ENCODE data around the gene BTG2. TPM values are rescaled to one million over a fixed set of nuclear protein-coding genes. Genes with fewer than 3 reads are reported as not detected.
A peak's percentile ranks its signal among the peaks of the same experiment; 100 is the strongest.

The BTG2 gene
- total RNA-seq, 1 donor: 470 TPM

DNA sequence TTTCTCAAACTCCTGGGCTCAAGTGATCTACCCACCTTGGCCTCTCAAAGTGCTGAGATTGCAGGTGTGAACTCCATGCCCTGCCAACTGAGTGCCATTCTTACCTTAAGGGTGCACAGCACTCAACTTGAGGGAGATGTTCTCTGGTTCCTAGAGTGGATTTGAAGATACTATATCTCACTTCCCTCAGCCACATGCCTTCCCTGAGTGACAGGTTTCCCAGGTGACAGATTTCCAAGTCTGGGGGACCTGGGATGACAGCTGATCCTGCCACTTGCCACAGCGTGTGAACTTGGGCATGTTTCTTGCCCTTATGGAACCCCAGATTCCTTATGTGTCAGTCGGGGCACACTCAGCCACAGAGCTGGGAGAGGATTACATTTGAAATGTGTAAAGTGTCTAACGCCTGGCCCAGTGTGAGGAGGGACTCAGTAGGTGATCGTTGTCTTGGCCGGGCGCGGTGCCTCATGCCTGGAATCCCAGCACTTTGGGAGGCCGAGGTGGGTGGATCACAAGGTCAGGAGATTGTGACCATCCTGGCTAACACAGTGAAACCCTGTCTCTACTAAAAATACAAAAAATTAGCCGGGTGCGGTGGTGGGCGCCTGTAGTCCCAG, 29.6 kb upstream of the BTG2 start:
- DNase-seq (ENCODE audit: low read depth in 2 of 3, low spot score in 2 of 3): no peak

- no peak for DNase-seq (ENCODE audit: low read depth in 2 of 3, low spot score in 2 of 3)
Observed at GRCh38 chr1:203276408-203276807, 28.9 kb upstream of the BTG2 start.

DNA sequence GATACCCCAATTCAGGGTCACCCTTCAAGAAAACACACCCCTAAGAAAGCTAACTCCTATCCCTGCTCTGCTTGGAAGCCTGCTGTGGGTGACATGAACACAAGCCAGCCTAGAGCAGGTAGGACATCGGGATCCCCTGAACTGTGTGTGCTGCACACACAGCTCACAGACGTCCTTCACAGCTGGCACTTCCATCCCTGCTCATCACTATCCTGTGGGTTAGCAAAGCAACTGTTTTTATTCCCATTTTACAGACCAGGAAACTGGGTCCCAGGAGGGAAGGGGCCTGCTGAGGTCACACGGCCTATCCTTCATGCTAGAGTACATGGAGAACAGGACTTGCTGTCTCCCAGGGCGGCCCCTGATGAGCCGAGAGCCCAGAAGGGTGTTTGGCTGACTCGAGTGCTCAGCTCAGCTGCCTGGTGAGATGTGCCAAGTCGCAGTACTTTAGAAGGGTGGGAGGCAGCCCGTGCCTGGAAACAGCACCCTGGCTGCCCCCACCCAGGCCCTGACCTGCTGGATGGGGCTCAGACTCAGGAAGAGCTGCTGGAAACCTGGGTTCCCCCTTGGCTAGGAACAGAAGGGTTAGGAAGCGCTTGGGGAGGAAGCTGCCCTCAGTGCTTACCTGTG, 28.3 kb upstream of the BTG2 start:
- no peak for DNase-seq (ENCODE audit: low read depth in 2 of 3, low spot score in 2 of 3)

- DNase-seq (ENCODE audit: low read depth in 2 of 3, low spot score in 2 of 3): peak in 1 of 3 donors; percentile 55
Observed at GRCh38 chr1:203278082-203278884, 27.0 kb upstream of the BTG2 start.

DNA sequence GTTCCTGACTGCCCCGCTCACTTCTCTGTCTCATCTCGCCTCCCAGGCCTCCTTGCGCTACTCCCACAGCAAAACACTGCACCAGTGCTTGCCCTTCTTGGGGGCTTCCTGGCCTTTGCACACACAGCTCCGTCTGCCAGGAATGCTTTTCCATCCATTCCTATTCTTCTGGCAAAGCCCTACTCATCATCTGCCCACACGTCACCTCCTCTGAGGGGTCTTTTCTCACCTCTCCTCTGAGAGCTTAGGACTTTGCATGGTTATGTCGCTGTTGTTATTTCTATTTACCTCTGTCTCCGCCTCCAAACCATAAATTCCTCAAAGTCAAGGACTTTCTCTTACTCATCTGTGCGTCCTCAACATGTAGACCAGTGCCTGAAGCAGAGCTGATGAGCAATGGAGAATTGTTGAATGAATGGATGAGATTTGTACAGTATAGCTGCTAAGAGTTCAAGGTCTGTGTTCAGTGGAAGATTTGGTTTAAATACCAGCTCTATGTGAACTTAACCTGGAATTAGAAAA, 26.4 kb upstream of the BTG2 start:
- no peak for DNase-seq (ENCODE audit: low read depth in 2 of 3, low spot score in 2 of 3)

DNA sequence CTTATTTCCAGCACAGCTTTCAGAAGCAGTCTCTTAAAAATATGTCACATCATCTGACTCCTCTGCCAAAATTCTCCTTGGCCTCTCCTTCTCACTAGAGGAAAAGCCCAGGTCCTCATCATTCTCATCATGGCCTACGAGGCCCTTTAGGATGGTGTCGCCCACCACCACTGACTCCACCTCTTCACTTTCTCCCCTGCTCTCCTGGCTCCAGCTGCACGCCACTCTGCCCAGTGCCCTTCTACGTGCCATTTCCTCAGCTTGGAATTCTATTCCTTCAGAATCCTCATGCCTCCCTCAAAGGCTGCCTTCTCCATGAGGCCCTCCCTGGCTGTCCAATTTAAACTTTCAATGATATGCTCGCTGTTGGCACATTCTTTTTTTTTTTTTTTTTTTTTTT, 25.3 kb upstream of the BTG2 start:
- DNase-seq (ENCODE audit: low read depth in 2 of 3, low spot score in 2 of 3): no peak

DNA sequence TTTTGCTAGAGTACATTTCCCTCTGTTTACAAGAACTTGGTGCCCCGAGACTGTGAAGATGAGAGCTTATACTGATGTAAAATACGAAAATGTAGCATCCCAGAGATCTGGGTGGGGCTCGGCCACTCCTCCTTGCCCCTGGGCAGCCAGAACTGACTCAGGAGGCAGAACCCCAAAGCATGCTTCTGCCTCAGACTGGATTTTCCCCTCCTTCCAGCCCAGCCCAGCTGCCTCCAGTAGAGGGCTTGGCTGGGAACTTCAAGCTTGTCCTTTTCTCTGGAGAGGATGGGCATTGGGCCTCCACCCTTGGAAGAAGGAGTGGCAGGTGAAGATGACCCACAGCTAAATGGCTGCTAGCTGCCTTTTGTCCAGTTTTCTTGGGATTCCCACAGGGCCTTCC, 24.3 kb upstream of the BTG2 start:
- DNase-seq (ENCODE audit: low read depth in 2 of 3, low spot score in 2 of 3): no peak

DNA sequence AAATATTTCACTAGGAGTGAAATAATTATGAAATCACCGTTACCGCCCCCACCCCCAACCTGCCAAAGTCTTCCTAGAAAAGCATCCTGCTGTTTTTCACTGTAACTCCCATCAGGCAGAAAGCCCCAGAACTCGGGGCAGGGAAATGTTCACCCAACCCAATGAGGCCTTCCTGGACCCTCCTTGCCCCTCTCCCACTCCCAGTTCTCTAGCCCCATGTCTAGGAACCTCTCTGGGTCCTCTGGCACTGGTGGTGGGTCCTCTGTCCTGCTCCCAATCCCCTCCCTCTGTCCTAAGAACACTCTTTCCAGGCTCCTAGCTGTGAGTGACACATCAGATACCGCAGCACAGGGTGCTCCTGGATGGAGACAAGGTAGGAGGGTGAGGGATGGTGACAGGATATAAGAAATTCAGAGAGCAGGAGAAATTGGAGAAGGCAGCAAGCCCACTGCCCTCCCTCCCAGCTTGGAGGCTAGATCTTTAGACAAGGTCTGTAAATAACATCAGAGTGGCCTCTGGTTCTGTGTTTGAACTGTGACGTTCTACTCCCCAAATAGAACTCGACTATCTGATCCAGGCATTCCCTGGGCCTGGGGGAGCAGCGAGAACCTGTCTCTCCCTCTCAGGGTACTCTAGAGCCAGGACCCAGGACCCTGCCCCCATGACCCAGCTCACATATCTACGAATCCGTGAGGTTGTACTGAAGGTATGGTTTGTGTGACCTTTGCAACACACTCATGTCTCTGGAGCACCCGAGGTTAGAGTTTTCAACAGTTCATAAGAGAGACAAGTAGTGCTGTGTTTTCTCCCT, 23.3 kb upstream of the BTG2 start:
- DNase-seq (ENCODE audit: low read depth in 2 of 3, low spot score in 2 of 3): no peak

- DNase-seq (ENCODE audit: low read depth in 2 of 3, low spot score in 2 of 3): no peak
Observed at GRCh38 chr1:203282720-203283542, 22.4 kb upstream of the BTG2 start.

GRCh38 chr1:203283597-203283996, 21.7 kb upstream of the BTG2 start:
- DNase-seq (ENCODE audit: low read depth in 2 of 3, low spot score in 2 of 3): no peak

DNA sequence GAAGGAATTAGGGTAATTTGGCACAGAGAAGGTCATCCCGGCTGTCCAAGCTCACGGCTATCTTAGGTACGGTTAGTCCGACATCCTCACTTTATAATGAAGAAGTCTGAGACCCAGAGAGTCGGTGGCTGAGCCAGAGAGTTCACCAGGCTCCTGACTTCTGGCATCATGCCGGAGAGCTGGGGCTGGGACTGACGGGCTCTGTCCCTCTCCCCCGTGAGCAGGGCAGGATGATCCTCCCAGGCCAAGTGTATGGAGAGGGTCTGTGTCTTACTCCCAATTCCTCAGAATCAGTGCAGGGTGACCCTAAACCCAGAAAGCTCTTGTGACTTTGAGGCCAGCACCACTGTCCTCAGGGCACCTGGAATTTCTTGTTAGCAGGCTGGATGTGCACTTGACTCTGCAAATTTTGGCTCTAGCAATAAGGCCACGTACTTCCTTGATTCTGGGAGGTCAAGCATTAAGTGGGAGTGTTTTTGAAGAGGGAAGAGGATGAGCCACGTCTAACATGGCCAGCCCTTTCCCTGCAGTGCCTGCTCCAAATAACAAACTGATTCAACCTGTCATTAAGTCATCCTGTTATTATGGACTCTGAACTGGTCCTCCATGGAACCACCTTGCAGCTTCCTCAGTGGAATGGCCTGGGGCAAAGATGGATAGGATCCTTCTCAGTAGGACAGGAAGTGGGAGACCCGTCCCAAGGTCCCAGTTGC, 20.8 kb upstream of the BTG2 start:
- DNase-seq (ENCODE audit: low read depth in 2 of 3, low spot score in 2 of 3): no peak

DNA sequence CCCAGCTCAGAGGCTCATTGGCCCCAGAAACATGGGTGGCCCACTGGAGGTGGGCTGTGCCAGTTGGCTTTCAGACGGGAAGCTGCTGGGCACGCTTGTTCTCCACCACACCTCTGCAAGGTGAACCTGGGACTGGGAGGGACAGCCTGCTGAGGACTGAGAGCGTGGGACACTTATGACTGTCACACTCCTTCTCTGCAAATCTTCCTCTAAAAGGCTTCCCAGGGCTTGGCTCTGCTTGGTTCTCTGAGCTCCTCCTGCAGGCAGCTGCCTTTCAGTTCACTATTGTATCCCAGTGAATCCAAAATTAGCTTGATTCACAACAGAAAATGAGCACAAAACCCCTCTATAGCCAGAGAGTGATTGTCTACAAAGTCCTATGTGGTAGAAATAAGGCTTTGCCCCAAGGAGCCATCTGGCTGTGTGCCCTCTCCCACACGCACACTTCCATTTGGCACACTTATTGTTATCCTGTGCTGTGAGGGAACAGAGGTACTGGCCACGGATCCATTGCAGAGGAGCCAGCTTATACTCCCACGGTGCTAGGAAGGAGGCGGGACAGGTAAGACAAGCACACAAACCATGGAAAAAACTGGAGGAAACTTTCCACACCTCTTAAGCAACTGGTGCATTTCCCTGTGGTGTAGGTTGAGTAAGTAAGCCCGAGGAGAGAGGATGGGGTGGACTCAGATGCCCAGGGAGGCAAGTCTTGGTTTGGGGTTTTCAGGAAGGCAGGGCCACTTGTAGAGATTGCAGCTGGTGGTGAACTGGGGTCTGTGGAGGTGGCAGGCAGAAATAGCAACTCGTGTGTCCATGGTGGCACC, 18.9 kb upstream of the BTG2 start:
- DNase-seq (ENCODE audit: low read depth in 2 of 3, low spot score in 2 of 3): no peak

GRCh38 chr1:203287109-203287893, 18.0 kb upstream of the BTG2 start:
- peak in 2 of 3 donors; percentile 90 to 98 for DNase-seq (ENCODE audit: low read depth in 2 of 3, low spot score in 2 of 3)

DNA sequence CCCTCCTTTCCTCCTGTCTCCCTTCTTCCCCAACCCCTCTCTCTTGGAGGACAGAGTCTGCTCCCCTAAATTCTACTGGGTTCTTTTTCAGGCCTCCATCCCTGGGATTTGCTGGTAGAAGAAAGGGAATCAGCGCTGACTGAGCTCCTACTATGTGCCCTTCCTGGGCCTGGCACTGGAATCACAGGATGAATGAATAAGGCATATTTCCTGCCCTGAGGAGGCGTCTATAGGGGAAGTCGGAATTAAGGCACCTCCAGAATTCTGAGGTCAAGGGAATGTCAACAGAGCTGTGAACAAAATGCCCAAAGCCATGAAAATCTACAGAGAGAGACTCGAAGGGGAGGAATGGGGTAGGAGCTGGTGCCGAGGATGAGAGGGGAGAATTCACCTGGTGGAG, 17.4 kb upstream of the BTG2 start:
- DNase-seq (ENCODE audit: low read depth in 2 of 3, low spot score in 2 of 3): no peak

DNA sequence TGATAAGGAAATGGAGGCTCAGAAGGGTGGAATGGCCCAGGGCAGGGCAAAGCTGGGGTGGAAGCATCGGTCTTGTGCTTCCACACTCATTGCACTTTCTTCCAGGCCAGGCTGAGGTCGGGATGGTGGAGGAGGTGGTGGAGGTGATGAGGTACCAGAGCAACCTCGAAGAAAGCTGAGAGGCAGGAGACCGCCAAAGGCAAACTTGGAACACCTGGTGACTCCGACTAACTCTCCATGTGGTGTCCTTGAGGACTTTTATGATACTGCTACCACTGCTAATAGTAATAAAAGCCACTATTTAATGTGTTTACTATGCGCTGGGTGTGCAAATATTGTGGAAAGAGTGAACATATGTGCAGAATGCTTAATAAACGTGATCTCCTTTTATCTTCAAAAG, 16.9 kb upstream of the BTG2 start:
- no peak for DNase-seq (ENCODE audit: low read depth in 2 of 3, low spot score in 2 of 3)

GRCh38 chr1:203289281-203289981, 15.9 kb upstream of the BTG2 start:
- peak in 2 of 3 donors; percentile 90 to 91 for DNase-seq (ENCODE audit: low read depth in 2 of 3, low spot score in 2 of 3)

DNA sequence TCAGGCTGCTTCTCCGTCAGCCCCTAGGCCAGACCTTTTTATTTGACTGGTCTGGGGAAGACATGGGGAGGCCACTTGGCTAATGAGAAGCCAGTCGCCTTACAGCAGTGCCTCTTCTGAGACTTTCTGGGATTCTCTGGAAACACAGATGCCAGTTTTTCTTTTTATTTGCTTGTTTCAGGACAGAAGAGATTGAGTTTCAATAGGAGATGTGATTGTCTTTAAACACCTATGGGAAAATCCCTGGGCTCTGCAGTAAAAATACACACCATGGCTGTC, 15.4 kb upstream of the BTG2 start:
- DNase-seq (ENCODE audit: low read depth in 2 of 3, low spot score in 2 of 3): no peak
